Right lobe of liver (tissue), 4 donors: ENCODE results near the gene ELAC2.

Experiments
- POLR2A ChIP-seq: fragments of 450-650 bp; IDR thresholded peaks from one replicate; pipeline ENCODE4 v1.6.1; 2017; ENCODE audit warnings: antibody characterized with exemption, mild to moderate bottlenecking
- TF ChIP-seq, protein P1 (sequence below), 4 donors: fragments of 200-600 bp in 3 of 4; fragments of 450-650 bp in 1 of 4; IDR thresholded peaks; one replicate each; pipeline versions ENCODE4 v1.5.1 to v1.8.0; 2016 to 2022; ENCODE audit warnings: antibody characterized with exemption in 4 of 4, mild to moderate bottlenecking in 2 of 4
- donor health status: DM: no; HTN: no; CAD: no.
- donor health status: DM: no; HTN: no; CAD: no.
- donor health status: DM: no; HTN: yes; CAD: no.

DNA sequence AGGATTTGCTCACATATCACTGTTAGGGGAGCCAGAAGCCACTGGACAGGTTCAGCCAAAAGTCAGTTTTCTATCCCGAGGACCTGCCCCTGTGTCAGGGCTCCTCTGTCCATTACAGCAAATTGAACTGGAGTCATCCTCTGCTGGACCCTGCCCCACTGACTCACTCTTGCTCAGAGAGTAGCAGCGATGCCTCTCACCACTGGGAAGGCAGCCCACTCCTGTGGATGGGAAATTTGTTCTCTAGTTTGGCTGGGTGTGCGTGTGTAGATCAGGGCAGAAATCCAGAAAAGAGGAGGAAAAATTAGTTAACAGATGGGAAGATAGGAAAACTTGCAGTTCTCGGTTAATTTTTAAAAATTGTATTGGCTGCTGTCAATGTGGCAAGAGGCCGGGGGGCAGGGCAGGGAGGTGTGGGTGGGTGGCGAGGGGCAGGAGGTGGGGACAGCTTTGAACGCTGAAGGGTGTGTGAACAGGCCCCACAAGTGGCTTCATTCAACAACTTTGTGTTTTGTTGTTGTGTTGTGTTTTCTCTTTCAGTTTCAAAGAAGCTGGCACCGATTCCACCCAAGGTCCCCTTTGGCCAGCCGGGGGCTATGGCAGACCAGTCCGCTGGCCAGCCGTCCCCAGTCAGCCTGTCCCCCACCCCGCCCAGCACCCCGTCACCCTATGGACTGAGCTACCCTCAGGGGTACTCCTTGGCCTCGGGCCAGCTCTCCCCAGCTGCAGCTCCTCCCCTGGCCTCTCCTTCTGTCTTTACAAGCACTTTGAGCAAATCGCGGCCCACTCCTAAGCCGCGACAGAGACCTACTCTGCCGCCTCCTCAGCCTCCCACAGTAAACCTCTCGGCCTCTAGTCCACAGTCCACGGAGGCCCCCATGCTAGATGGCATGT lies 33.6 kb downstream of the ELAC2 start:
- TF ChIP-seq, protein P1, sequence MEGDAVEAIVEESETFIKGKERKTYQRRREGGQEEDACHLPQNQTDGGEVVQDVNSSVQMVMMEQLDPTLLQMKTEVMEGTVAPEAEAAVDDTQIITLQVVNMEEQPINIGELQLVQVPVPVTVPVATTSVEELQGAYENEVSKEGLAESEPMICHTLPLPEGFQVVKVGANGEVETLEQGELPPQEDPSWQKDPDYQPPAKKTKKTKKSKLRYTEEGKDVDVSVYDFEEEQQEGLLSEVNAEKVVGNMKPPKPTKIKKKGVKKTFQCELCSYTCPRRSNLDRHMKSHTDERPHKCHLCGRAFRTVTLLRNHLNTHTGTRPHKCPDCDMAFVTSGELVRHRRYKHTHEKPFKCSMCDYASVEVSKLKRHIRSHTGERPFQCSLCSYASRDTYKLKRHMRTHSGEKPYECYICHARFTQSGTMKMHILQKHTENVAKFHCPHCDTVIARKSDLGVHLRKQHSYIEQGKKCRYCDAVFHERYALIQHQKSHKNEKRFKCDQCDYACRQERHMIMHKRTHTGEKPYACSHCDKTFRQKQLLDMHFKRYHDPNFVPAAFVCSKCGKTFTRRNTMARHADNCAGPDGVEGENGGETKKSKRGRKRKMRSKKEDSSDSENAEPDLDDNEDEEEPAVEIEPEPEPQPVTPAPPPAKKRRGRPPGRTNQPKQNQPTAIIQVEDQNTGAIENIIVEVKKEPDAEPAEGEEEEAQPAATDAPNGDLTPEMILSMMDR (IDR thresholded peaks at IDR 0.05): no peak
- no peak for TF ChIP-seq POLR2A
